Right renal pelvis (tissue), 4 donors: ENCODE data around the gene ADAMTS15. TPM values are rescaled to one million over a fixed set of nuclear protein-coding genes. Genes with fewer than 3 reads are reported as not detected.

Experiments
- DNase-seq, 4 donors: peaks; one replicate each; pipeline ENCODE4 v3.0.0-alpha.2; 2013; ENCODE audit warnings: low read depth in 4 of 4, low spot score in 3 of 4, missing footprints in 1 of 4
- polyA plus RNA-seq, 4 donors: library from polyadenylated mRNA; unstranded; fragments of 120-200 nt; gene quantifications; one replicate each; pipeline ENCODE4 v1.2.1, GENCODE V29; 2013; ENCODE audit not compliant: insufficient read length in 4 of 4

ADAMTS15 gene
- polyA plus RNA-seq, 4 donors = 57.6 to 74.7 (median 60.6) TPM

DNA sequence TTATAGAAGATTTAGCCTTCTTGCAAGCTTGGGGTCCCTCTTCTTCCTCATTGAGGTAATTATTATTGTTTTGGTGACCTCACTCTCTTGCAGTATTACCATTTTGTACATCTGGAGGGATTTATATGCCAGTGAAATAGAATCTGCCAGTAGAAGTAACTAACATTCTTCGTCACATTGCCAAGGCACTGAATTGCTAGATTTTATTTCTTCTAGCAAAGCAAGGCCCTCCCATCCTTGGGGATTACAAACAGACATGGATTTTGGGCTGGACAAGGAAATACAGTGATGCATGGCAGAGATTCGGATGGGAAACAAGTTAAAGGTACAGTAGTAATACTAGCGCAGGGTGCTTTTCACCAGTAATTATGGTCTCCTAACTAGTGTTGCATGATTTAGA, 7.8 kb downstream of the ADAMTS15 start:
- DNase-seq = no peak

- no peak for DNase-seq
These were observed 9.4 kb downstream of the ADAMTS15 start for GRCh38 chr11:130457623-130458409.

- no peak for DNase-seq
These were observed 9.9 kb downstream of the ADAMTS15 start for GRCh38 chr11:130458410-130458729.

DNA sequence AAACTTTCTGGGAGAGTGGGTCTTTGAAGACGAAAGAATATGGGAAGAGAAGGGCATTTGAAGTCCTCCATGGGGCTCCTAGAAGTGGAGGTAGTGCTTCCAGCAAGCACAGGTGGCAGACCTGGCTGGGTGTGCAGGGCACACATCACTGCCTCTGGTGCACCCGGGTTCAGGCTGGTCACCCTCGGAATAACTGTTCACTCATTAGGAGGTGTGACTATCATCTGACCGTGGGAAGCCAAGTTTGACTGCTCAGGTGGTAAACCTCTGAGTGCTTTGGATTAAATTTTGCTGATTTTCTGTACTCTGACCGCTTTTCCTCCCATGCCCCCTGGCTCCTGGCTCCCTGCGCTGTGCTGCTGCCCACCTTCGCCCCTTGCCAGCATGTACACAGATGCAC, 11.1 kb downstream of the ADAMTS15 start:
- DNase-seq = no peak

GRCh38 chr11:130462101-130462885, 13.8 kb downstream of the ADAMTS15 start:
- DNase-seq = no peak

GRCh38 chr11:130462931-130463330, 14.5 kb downstream of the ADAMTS15 start:
- DNase-seq = no peak

- no peak for DNase-seq
These were observed 15.9 kb downstream of the ADAMTS15 start for GRCh38 chr11:130464291-130464812.

DNA sequence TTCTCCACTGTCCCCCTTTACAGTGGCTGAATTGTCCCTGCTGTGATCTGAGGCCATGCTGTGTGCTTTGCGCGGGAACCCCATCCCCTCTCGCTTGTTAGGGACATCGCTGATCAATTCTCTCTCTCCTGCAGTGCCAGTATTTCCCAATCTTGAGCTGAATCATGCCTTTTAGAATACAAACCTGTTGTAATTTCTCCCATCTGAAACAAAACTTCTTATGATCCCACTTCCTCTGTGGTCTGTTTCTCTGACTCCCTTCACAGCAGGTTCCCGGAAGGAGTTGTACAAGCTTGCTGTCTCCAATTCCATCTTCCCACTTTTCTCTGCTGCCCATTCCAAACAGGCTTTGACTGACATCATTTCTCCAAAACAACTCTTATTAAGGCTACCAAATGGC, 16.8 kb downstream of the ADAMTS15 start:
- no peak for DNase-seq

DNA sequence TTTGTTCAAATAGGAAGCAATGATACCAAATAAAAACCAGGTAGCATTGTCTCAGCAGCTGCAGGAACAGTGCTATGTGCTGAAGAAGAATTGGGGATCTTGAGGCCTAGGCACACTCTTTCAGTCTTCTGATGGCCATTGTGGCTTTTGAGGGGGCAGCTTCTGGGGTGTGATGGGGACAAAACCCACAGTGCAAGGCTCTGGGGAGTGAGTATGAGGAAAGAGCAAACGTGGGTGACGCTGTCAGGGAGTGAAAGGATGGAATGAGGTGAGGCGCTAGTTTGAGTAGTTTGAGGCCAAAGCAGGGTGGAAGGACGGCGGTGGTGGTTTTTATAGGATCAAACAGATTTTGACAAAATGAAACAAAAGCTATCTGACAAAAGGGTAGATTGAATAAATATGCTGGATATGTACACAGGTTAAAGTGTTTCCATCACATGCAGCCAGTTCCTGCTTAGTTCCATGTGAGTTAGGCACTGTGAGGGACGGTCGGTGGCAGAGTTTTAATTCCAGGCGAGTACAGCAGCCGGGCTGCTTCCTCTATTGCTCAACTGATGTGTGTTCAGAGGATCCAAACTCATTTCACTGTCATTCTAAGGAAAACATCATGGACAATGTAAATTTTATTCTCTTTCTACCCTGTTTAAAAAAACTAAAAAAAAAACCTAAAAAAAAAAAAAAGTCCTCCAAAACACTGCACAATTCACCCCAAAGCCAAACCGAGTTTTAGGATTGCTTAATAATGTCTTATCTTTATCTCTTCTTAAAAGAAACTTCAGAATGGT, 18.9 kb downstream of the ADAMTS15 start:
- DNase-seq = no peak

DNA sequence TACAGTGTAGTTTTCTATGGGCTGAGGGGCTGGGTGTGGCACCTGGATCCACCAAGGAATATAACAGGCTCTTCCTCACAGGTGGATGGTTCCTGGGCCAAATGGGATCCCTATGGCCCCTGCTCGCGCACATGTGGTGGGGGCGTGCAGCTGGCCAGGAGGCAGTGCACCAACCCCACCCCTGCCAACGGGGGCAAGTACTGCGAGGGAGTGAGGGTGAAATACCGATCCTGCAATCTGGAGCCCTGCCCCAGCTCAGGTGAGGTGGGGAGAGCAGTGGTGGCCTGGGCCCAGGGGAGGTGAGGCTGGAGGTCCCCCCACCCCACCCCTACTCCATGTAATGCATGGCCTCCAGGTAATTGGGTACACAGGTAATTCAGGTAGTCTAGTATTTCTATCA, 20.7 kb downstream of the ADAMTS15 start:
- no peak for DNase-seq

- DNase-seq = no peak
These were observed 22.6 kb downstream of the ADAMTS15 start for GRCh38 chr11:130470832-130471706.

GRCh38 chr11:130471731-130472433, 23.4 kb downstream of the ADAMTS15 start:
- DNase-seq = no peak

- DNase-seq = no peak
These were observed 24.1 kb downstream of the ADAMTS15 start for GRCh38 chr11:130472434-130472961.

DNA sequence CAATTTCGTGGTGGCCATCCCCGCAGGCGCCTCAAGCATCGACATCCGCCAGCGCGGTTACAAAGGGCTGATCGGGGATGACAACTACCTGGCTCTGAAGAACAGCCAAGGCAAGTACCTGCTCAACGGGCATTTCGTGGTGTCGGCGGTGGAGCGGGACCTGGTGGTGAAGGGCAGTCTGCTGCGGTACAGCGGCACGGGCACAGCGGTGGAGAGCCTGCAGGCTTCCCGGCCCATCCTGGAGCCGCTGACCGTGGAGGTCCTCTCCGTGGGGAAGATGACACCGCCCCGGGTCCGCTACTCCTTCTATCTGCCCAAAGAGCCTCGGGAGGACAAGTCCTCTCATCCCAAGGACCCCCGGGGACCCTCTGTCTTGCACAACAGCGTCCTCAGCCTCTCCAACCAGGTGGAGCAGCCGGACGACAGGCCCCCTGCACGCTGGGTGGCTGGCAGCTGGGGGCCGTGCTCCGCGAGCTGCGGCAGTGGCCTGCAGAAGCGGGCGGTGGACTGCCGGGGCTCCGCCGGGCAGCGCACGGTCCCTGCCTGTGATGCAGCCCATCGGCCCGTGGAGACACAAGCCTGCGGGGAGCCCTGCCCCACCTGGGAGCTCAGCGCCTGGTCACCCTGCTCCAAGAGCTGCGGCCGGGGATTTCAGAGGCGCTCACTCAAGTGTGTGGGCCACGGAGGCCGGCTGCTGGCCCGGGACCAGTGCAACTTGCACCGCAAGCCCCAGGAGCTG, 24.8 kb downstream of the ADAMTS15 start:
- no peak for DNase-seq

- no peak for DNase-seq
These were observed 25.4 kb downstream of the ADAMTS15 start for GRCh38 chr11:130473795-130474377.

DNA sequence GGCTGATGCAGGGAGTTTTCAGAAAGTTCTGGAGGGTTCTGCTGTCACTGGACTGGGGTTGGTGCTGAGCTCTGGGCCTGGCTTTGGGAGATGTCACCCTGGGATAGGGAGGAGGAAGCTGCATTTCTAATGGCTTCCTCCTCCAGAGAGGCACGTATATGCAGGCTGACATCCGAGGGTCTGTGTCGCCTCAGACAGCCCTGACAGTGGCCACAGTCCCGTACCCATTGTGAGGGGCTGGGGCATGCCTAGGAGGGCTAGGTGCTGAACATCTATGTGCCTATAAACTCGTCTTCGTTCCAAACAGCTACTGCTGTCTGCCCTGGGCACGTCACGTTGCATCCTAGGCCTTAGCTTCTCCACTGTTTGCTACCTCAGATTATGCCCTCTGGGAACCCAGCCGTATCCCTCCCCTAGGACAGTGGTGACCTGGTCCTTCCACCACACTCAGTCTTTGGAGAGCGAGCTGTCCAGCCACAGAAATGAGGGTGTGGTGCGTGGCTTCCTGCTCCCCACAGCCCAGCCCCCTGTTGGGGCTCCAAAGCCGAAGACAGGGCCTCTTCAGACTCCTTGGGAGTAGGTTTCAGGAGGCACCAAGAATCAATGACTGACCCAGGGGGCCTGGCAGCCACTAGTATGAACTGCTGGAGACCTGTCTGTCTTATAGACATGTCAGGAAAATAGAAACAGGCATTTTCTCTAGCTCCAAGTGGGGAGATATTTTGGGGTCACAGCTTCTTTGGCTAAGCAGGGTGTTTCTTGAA, 26.4 kb downstream of the ADAMTS15 start:
- DNase-seq = no peak

DNA sequence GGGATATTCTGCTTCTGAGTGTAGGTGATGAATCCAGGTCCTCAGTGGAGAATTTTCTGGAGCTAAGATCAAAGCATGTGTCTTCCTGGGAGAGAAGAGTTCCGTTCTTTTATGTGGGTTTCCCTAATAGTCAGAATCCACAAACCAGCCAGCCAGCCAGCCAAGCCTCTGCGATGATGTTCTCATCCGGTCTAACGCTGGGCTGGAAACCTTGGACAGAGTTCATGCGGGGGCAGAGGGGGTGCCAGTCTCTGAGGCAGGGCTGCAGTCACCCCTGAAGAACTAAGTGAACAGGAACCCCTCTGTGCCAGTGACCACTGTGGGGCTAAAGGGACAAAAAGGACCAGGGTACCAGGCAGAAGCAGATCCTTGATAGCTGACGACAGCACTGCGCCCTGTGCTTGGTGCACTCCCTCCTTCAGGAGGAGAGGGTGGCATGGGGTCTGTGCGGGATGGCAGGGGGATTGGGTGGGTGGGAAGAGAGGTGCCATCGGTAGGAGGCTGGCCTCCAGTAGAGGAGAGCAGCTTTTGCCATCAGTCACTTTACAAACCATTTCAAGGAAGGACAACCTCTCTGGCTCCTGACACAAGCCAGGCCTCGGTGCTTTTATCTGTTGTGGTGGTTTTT, 27.1 kb downstream of the ADAMTS15 start:
- no peak for DNase-seq
